H1 (cell line): ENCODE results near the gene TRPT1. TPM values are rescaled to one million over a fixed set of nuclear protein-coding genes. Genes with fewer than 3 reads are reported as not detected.

Experiments used
- CTCF ChIA-PET: fragments of 300-600 bp; sonication (Branson Sonifier 250); formaldehyde crosslinking; loops from one replicate; lab custom pipeline; 2021; ENCODE audit not compliant: partially characterized antibody; lab: Charles Lee
- POLR2A ChIA-PET: fragments of 300-600 bp; sonication (Branson Sonifier 250); formaldehyde crosslinking; loops from one replicate; lab custom pipeline; 2021; ENCODE audit warnings: inconsistent platforms; ENCODE audit not compliant: partially characterized antibody; lab: Charles Lee
- DNase-seq, 2 experiments: peaks; one replicate each; pipeline versions ENCODE4 v3.0.0 to v3.0.0-alpha.2; 2010 to 2022; ENCODE audit warnings: low spot score in 2 of 2, low read depth in 1 of 2, mixed read lengths in 1 of 2
- FAIRE-seq: peaks from 2 replicates; lab custom pipeline; 2011; peaks lifted over from hg19 to GRCh38; lab: Jason Lieb, UNC
- H2AFZ ChIP-seq: 2 replicates; pipeline ENCODE4 v1.8.1; 2012; ENCODE audit warnings: low read length, inconsistent platforms
- H2AK5ac ChIP-seq: 2 replicates; pipeline ENCODE4 v1.6.1; 2013; ENCODE audit warnings: low read depth, low read length
- H2BK120ac ChIP-seq: replicated peaks from 2 replicates; pipeline ENCODE3; 2013; ENCODE audit warnings: low read depth, low read length, inconsistent platforms
- H2BK12ac ChIP-seq: 2 replicates; pipeline ENCODE4 v1.6.1; 2013; ENCODE audit warnings: low read depth, low read length
- H2BK15ac ChIP-seq: 2 replicates; pipeline ENCODE4 v1.6.1; 2013; ENCODE audit warnings: low read length
- H2BK20ac ChIP-seq: 2 replicates; pipeline ENCODE4 v1.6.1; 2013; ENCODE audit warnings: low read length
- H2BK5ac ChIP-seq: 2 replicates; pipeline ENCODE4 v1.6.1; 2013; ENCODE audit warnings: low read depth, low read length
- H3K14ac ChIP-seq: 2 replicates; pipeline ENCODE4 v1.6.1; 2013; ENCODE audit warnings: inconsistent platforms; ENCODE audit not compliant: insufficient read length
- H3K18ac ChIP-seq: 2 replicates; pipeline ENCODE4 v1.6.1; 2013; ENCODE audit warnings: low read length; ENCODE audit errors: extremely low read depth
- H3K23ac ChIP-seq: 2 replicates; pipeline ENCODE4 v1.6.1; 2013; ENCODE audit warnings: inconsistent platforms; ENCODE audit not compliant: insufficient read length
- H3K23me2 ChIP-seq: 2 replicates; pipeline ENCODE4 v1.6.1; 2013; ENCODE audit warnings: low read depth, low read length
- H3K27ac ChIP-seq: 2 replicates; pipeline ENCODE4 v1.6.1; 2011; ENCODE audit warnings: low read depth, low read length, inconsistent platforms
- H3K27me3 ChIP-seq, 4 experiments: replicated peaks in 1 of 4; 1 replicate in 1 of 4; 2 replicates in 3 of 4; pipeline versions ENCODE4 v1.6.1 to v1.8.1; 2011 to 2013; ENCODE audit warnings: low read length in 3 of 4, mild to moderate bottlenecking in 3 of 4, inconsistent platforms in 2 of 4, mixed read lengths in 2 of 4, moderate library complexity in 1 of 4; ENCODE audit not compliant: control insufficient read depth in 3 of 4, insufficient read depth in 3 of 4; ENCODE audit errors: extremely low read depth in 1 of 4
- H3K36me3 ChIP-seq, 4 experiments: 2 replicates each; pipeline versions ENCODE4 v1.6.1 to v1.8.1; 2011 to 2013; ENCODE audit warnings: mild to moderate bottlenecking in 4 of 4, low read length in 3 of 4, moderate library complexity in 2 of 4, control low read depth in 1 of 4, inconsistent platforms in 1 of 4; ENCODE audit not compliant: insufficient read depth in 4 of 4, control insufficient read depth in 2 of 4
- H3K4ac ChIP-seq: replicated peaks from 2 replicates; pipeline ENCODE3; 2013; ENCODE audit warnings: low read length, low read depth, mixed read lengths, inconsistent platforms; ENCODE audit not compliant: insufficient read length
- H3K4me1 ChIP-seq, 4 experiments: replicated peaks in 1 of 4; 1 replicate in 1 of 4; 2 replicates in 3 of 4; pipeline versions ENCODE4 v1.6.1 to v1.8.1; 2011 to 2013; ENCODE audit warnings: low read length in 3 of 4, inconsistent platforms in 2 of 4, mixed read lengths in 1 of 4; ENCODE audit not compliant: insufficient read depth in 4 of 4, control insufficient read depth in 3 of 4
- H3K4me2 ChIP-seq, 2 experiments: 2 replicates each; pipeline versions ENCODE4 v1.6.1 to v1.8.1; 2011 to 2013; ENCODE audit warnings: low read depth in 2 of 2, low read length in 2 of 2, control low read depth in 1 of 2, inconsistent platforms in 1 of 2, mild to moderate bottlenecking in 1 of 2; ENCODE audit not compliant: insufficient read depth in 1 of 2
- H3K4me3 ChIP-seq, 4 experiments: fragments of 200-600, 300-600 bp in 1 of 4; sonication (generic), shearing (Covaris generic), sonication (Bioruptor Twin) in 1 of 4; 2 replicates each; pipeline versions ENCODE4 v1.5.1 to v1.8.1; 2011 to 2016; ENCODE audit warnings: low read length in 4 of 4, low read depth in 3 of 4, control low read depth in 2 of 4, inconsistent platforms in 2 of 4, mild to moderate bottlenecking in 2 of 4, mixed read lengths in 1 of 4, moderate library complexity in 1 of 4; ENCODE audit not compliant: insufficient read depth in 2 of 4; ENCODE audit errors: extremely low read depth in 1 of 4
- H3K56ac ChIP-seq: replicated peaks from 2 replicates; pipeline ENCODE3; 2013; ENCODE audit warnings: low read depth, mild to moderate bottlenecking, mixed read lengths, low read length, inconsistent platforms; ENCODE audit not compliant: insufficient read length
- H3K79me1 ChIP-seq: 2 replicates; pipeline ENCODE4 v1.6.1; 2013; ENCODE audit warnings: low read depth, low read length, control low read depth
- H3K79me2 ChIP-seq, 2 experiments: 2 replicates each; pipeline versions ENCODE4 v1.6.1 to v1.8.1; 2012 to 2013; ENCODE audit warnings: low read length in 2 of 2, mild to moderate bottlenecking in 2 of 2, inconsistent platforms in 1 of 2; ENCODE audit not compliant: insufficient read depth in 2 of 2, control insufficient read depth in 1 of 2
- H3K9ac ChIP-seq, 4 experiments: replicated peaks in 1 of 4; 1 replicate in 1 of 4; 2 replicates in 3 of 4; pipeline versions ENCODE4 v1.6.1 to v1.8.1; 2011 to 2013; ENCODE audit warnings: low read depth in 3 of 4, low read length in 3 of 4, control low read depth in 2 of 4, mild to moderate bottlenecking in 2 of 4, moderate library complexity in 2 of 4, inconsistent platforms in 1 of 4; ENCODE audit errors: extremely low read depth in 1 of 4
- H3K9me3 ChIP-seq, 2 experiments: 2 replicates each; pipeline versions ENCODE4 v1.6.1 to v1.8.1; 2012 to 2013; ENCODE audit warnings: mild to moderate bottlenecking in 2 of 2, moderate library complexity in 2 of 2, control low read depth in 1 of 2, inconsistent platforms in 1 of 2, low read depth in 1 of 2, low read length in 1 of 2, mixed read lengths in 1 of 2; ENCODE audit not compliant: insufficient read depth in 2 of 2
- H4K20me1 ChIP-seq, 2 experiments: replicated peaks in 1 of 2; 2 replicates each; pipeline versions ENCODE3 to v1.8.1; 2011 to 2013; ENCODE audit warnings: inconsistent platforms in 2 of 2, low read length in 2 of 2, mild to moderate bottlenecking in 1 of 2; ENCODE audit not compliant: insufficient read depth in 2 of 2, control insufficient read depth in 1 of 2
- H4K5ac ChIP-seq: 2 replicates; pipeline ENCODE4 v1.6.1; 2013; ENCODE audit warnings: low read length, low read depth, mixed read lengths, inconsistent platforms; ENCODE audit not compliant: insufficient read length
- H4K8ac ChIP-seq: 2 replicates; pipeline ENCODE4 v1.8.0; 2013; ENCODE audit warnings: mild to moderate bottlenecking, moderate library complexity, low read length, inconsistent platforms; ENCODE audit not compliant: insufficient read depth; ENCODE audit errors: extremely low read depth
- H4K91ac ChIP-seq: replicated peaks from 2 replicates; pipeline ENCODE3; 2013; ENCODE audit warnings: low read length, mixed read lengths, inconsistent platforms; ENCODE audit not compliant: insufficient read length
- BCL11A ChIP-seq, 2 experiments: IDR thresholded peaks; one replicate each; pipeline ENCODE4 v1.6.1; 2011; ENCODE audit warnings: low read depth in 2 of 2, low read length in 2 of 2, mild to moderate bottlenecking in 2 of 2
- CHD2 ChIP-seq: IDR thresholded peaks from 2 replicates; pipeline ENCODE4 v1.6.1; 2012; ENCODE audit warnings: low read length, improper control_type of control experiment
- HDAC2 ChIP-seq, 2 experiments: fragments of 300-600 bp in 1 of 2; sonication (generic) in 1 of 2; IDR thresholded peaks; 2 replicates each; pipeline ENCODE4 v1.6.1; 2011 to 2012; ENCODE audit warnings: low read depth in 2 of 2, low read length in 2 of 2, mild to moderate bottlenecking in 2 of 2, moderate library complexity in 2 of 2, borderline replicate concordance in 1 of 2, inconsistent platforms in 1 of 2
- RNF2 ChIP-seq: fragments of 200-900, 300-1000 bp; sonication (generic); IDR thresholded peaks from 2 replicates; pipeline ENCODE4 v1.7.1; 2016; ENCODE audit warnings: borderline replicate concordance, low read depth, mild to moderate bottlenecking, antibody characterized with exemption, low read length; ENCODE audit not compliant: poor library complexity, severe bottlenecking; ENCODE audit errors: missing control alignments
- SIX5 ChIP-seq: IDR thresholded peaks from 2 replicates; pipeline ENCODE4 v1.6.1; 2011; ENCODE audit warnings: mild to moderate bottlenecking, low read depth, low read length
- SRF ChIP-seq: IDR thresholded peaks from 2 replicates; pipeline ENCODE4 v1.6.1; 2011; ENCODE audit warnings: mild to moderate bottlenecking, low read depth, low read length, moderate library complexity
- TBP ChIP-seq: IDR thresholded peaks from 2 replicates; pipeline ENCODE4 v1.6.1; 2011; ENCODE audit warnings: low read depth, low read length, improper control_type of control experiment
- USF2 ChIP-seq: IDR thresholded peaks from 2 replicates; pipeline ENCODE4 v1.6.1; 2011; ENCODE audit warnings: low read length, improper control_type of control experiment
- WGBS, 2 experiments: shearing (Covaris generic) in 1 of 2; methylation state at CpG; one replicate each; pipeline versions ENCODE4 v1.1.6 to v1.1.7; 2013 to 2015; ENCODE audit warnings: low lambda C conversion rate in 2 of 2, mixed read lengths in 2 of 2, inconsistent platforms in 1 of 2, low coverage in 1 of 2, missing lambda C conversion rate in 1 of 2; ENCODE audit not compliant: insufficient replicate concordance in 2 of 2, insufficient coverage in 1 of 2, insufficient read length in 1 of 2; ENCODE audit errors: extremely low coverage in 1 of 2, missing lambda C conversion rate in 1 of 2; 5-methylcytosine and 5-hydroxymethylcytosine counted together
- polyA plus RNA-seq, 7 experiments: library from polyadenylated mRNA; depleted of rRNA in 3 of 7; stranded (reverse) in 5 of 7; unstranded in 2 of 7; fragments of >200 nt in 5 of 7; fragments of 200-250 nt in 2 of 7; gene quantifications; 1 replicate in 5 of 7; 2 replicates in 1 of 7; 4 replicates in 1 of 7; pipeline versions ENCODE4 v1.2.1 to v1.2.3, GENCODE V29; 2011 to 2013; ENCODE audit warnings: missing spikeins in 2 of 7, mixed read lengths in 2 of 7
- total RNA-seq: library from RNA; stranded (reverse); fragmentation: NEBNext Ultra II Directional; extraction: Animal tissue kit (Norgen Biotek cat#: 25700); gene quantifications from 2 replicates; pipeline ENCODE4 v1.2.1, GENCODE V29; 2021

TRPT1 gene
- total and polyA plus RNA-seq, 2 of the 8 experiments (the other 6 are each of a cell fraction or from before 2014, with no cell fraction given) = 34.5 to 74.6 TPM

GRCh38 chr11:64237484-64237951 is 11.5 kb upstream of the TRPT1 start:
- H3K18ac ChIP-seq = no peak overlapping the region
- H3K4me1 ChIP-seq = peaks cover 0 to 12% (median 6%) of the 10 kb centered on the region in 4 experiments; a peak in 6 of 7 replicates
- H4K20me1 ChIP-seq = peaks cover 0 to 8% of the 10 kb centered on the region in 2 experiments
- no peak overlapping the region for H3K9ac ChIP-seq
- H4K5ac ChIP-seq = no peak overlapping the region
- no peak overlapping the region for H3K4me3 ChIP-seq
- no peak overlapping the region for H2BK120ac ChIP-seq
- no peak overlapping the region for H2AFZ ChIP-seq
- no peak overlapping the region for H4K8ac ChIP-seq
- no peak for TF ChIP-seq TBP
- no peak for TF ChIP-seq USF2
- no peak for TF ChIP-seq RNF2
- no peak for TF ChIP-seq BCL11A (IDR thresholded peaks at IDR 0.05; ENCODE audit: low read depth in 2 of 2, low read length in 2 of 2)
- no peak for TF ChIP-seq SIX5
- TF ChIP-seq CHD2 = no peak
- TF ChIP-seq HDAC2 (IDR thresholded peaks at IDR 0.05; ENCODE audit: borderline replicate concordance in 1 of 2, low read depth in 2 of 2, low read length in 2 of 2) = no peak
- TF ChIP-seq SRF = no peak
- TF ChIP-seq, all 59 proteins: peak for 0
- Histone ChIP-seq H2BK12ac (no peak overlapping the region), H3K9me3 (no peaks in the 10 kb centered on the region), H3K27me3 (peaks cover 0 to 6% (median 3%) of the 10 kb centered on the region in 4 experiments; a peak in 4 of 7 replicates), H4K91ac (no peak overlapping the region), H2BK20ac (no peak overlapping the region), H3K79me1 (no peaks in the 10 kb centered on the region), H3K14ac (no peak overlapping the region), H3K4me2 (no peak overlapping the region), H3K27ac (no peak overlapping the region), H3K56ac (no peak overlapping the region), H3K4ac (no peak overlapping the region), H2AK5ac (no peak overlapping the region), H2BK15ac (no peak overlapping the region), H2BK5ac (no peak overlapping the region), H3K23ac (no peak overlapping the region), H3K23me2 (peaks cover 18% of the 10 kb centered on the region), H3K79me2 (peaks cover 0 to 3% of the 10 kb centered on the region in 2 experiments; a peak in 1 of 4 replicates), H3K36me3 (peaks cover 0 to 5% (median 1%) of the 10 kb centered on the region in 4 experiments; a peak in 1 of 8 replicates)
- POLR2A ChIA-PET = interaction anchor here (1.0 to 11.9 kb wide), 8 partner anchors 9 to 80 kb away, joined by 3 to 190 read pairs (median 4); partner anchors contain the start of genes FKBP2, PLCB3, PPP1R14B and PRDX5
- CTCF ChIA-PET = interaction anchor here (0.6 to 8.6 kb wide), 11 partner anchors 9 to 1495 kb away, joined by 3 to 51 read pairs (median 6); partner anchors contain the start of genes FERMT3, NUDT22, PLCB3 and PPP1R14B
- DNase-seq = no peak
- FAIRE-seq = no peak
- WGBS, 2 experiments = 94% methylated on average over 11 of the region's 12 CpGs; no CpG with 5 or more reads in 1 of the 2 experiments
